Astrocyte (in vitro differentiated cells and primary cell): ENCODE data around the gene PDCD5. TPM values are rescaled to one million over a fixed set of nuclear protein-coding genes. Genes with fewer than 3 reads are reported as not detected.

Experiments used
- DNase-seq: peaks from one replicate; pipeline ENCODE4 v3.0.0-alpha.2; 2010; ENCODE audit warnings: low read depth
- FAIRE-seq: peaks from 2 replicates; lab custom pipeline; 2011; peaks lifted over from hg19 to GRCh38; lab: Jason Lieb, UNC
- H2AFZ ChIP-seq: 2 replicates; pipeline ENCODE4 v1.6.0; 2012; ENCODE audit warnings: low read depth, low read length, inconsistent platforms
- H3K27ac ChIP-seq: 2 replicates; pipeline ENCODE4 v1.5.1; 2011; ENCODE audit warnings: low read depth, low read length, inconsistent platforms
- H3K27me3 ChIP-seq: 2 replicates; pipeline ENCODE4 v1.6.0; 2011; ENCODE audit warnings: low read length, inconsistent platforms; ENCODE audit not compliant: insufficient read depth
- H3K36me3 ChIP-seq: 2 replicates; pipeline ENCODE4 v1.5.1; 2011; ENCODE audit warnings: low read length, inconsistent platforms; ENCODE audit not compliant: insufficient read depth
- H3K4me1 ChIP-seq: 2 replicates; pipeline ENCODE4 v1.5.1; 2011; ENCODE audit warnings: low read length, inconsistent platforms; ENCODE audit not compliant: insufficient read depth
- H3K4me2 ChIP-seq: 2 replicates; pipeline ENCODE4 v1.6.0; 2012; ENCODE audit warnings: low read length, inconsistent platforms
- H3K4me3 ChIP-seq: 2 replicates; pipeline ENCODE4 v1.5.1; 2011; ENCODE audit warnings: low read depth, mild to moderate bottlenecking, low read length, inconsistent platforms; ENCODE audit not compliant: insufficient read depth
- H3K79me2 ChIP-seq: 2 replicates; pipeline ENCODE4 v1.6.0; 2012; ENCODE audit warnings: mild to moderate bottlenecking, low read length, inconsistent platforms; ENCODE audit not compliant: insufficient read depth
- H3K9ac ChIP-seq: 2 replicates; pipeline ENCODE4 v1.6.0; 2012; ENCODE audit warnings: mild to moderate bottlenecking, low read length, inconsistent platforms
- H3K9me3 ChIP-seq: 2 replicates; pipeline ENCODE4 v1.5.1; 2012; ENCODE audit warnings: low read depth, mild to moderate bottlenecking, low read length, inconsistent platforms; ENCODE audit not compliant: insufficient read depth
- H4K20me1 ChIP-seq: 2 replicates; pipeline ENCODE4 v1.6.0; 2012; ENCODE audit warnings: low read length, inconsistent platforms; ENCODE audit not compliant: insufficient read depth
- H3K27ac Mint-ChIP-seq: one replicate; pipeline ENCODE4 v1.8.0; 2021; ENCODE audit warnings: mild to moderate bottlenecking, mixed read lengths; ENCODE audit not compliant: unreplicated experiment
- H3K27me3 Mint-ChIP-seq: one replicate; pipeline ENCODE4 v1.8.0; 2021; ENCODE audit warnings: low read depth, mixed read lengths; ENCODE audit not compliant: unreplicated experiment
- H3K36me3 Mint-ChIP-seq: one replicate; pipeline ENCODE4 v1.8.0; 2021; ENCODE audit warnings: low read depth, mixed read lengths; ENCODE audit not compliant: unreplicated experiment
- H3K4me1 Mint-ChIP-seq: one replicate; pipeline ENCODE4 v1.8.0; 2021; ENCODE audit warnings: low read depth, mixed read lengths; ENCODE audit not compliant: unreplicated experiment
- H3K4me3 Mint-ChIP-seq: one replicate; pipeline ENCODE4 v1.8.0; 2021; ENCODE audit warnings: mild to moderate bottlenecking, moderate library complexity, mixed read lengths; ENCODE audit not compliant: unreplicated experiment
- H3K9me3 Mint-ChIP-seq: one replicate; pipeline ENCODE4 v1.8.0; 2021; ENCODE audit warnings: mild to moderate bottlenecking, mixed read lengths; ENCODE audit not compliant: unreplicated experiment
- EZH2 ChIP-seq: IDR thresholded peaks from 2 replicates; pipeline ENCODE4 v1.6.1; 2012; ENCODE audit warnings: mild to moderate bottlenecking, low read length, inconsistent platforms; ENCODE audit not compliant: insufficient read depth
- total RNA-seq: library from RNA; stranded (reverse); gene quantifications from 2 replicates; pipeline ENCODE4 v1.2.1, GENCODE V29; 2021
- TF ChIP-seq, protein P1 (sequence below): IDR thresholded peaks from 2 replicates; pipeline ENCODE4 v1.5.1; 2011; ENCODE audit warnings: low read depth, mild to moderate bottlenecking, inconsistent platforms, low read length, moderate library complexity; ENCODE audit not compliant: insufficient read depth

PDCD5 gene
- total RNA-seq, 1 donor from 2014 or later, result 127 TPM

GRCh38 chr19:32613008-32613407 is 32.0 kb downstream of the PDCD5 start:
- Histone ChIP-seq H3K27ac (no peak overlapping the region), H3K9me3 (no peaks in the 10 kb centered on the region), H3K4me2 (no peak overlapping the region), H3K27me3 (no peaks in the 10 kb centered on the region), H3K36me3 (peaks cover 23% of the 10 kb centered on the region), H3K4me3 (no peak overlapping the region), H3K4me1 (no peaks in the 10 kb centered on the region), H3K79me2 (no peaks in the 10 kb centered on the region), H4K20me1 (no peaks in the 10 kb centered on the region), H3K9ac (no peak overlapping the region), H2AFZ (no peak overlapping the region)
- DNase-seq, result no peak
- H3K27ac Mint-ChIP-seq, result no peak overlapping the region
- no peak overlapping the region for H3K4me3 Mint-ChIP-seq
- H3K9me3 Mint-ChIP-seq, result no peaks in the 10 kb centered on the region
- no peaks in the 10 kb centered on the region for H3K4me1 Mint-ChIP-seq
- TF ChIP-seq, protein P1, sequence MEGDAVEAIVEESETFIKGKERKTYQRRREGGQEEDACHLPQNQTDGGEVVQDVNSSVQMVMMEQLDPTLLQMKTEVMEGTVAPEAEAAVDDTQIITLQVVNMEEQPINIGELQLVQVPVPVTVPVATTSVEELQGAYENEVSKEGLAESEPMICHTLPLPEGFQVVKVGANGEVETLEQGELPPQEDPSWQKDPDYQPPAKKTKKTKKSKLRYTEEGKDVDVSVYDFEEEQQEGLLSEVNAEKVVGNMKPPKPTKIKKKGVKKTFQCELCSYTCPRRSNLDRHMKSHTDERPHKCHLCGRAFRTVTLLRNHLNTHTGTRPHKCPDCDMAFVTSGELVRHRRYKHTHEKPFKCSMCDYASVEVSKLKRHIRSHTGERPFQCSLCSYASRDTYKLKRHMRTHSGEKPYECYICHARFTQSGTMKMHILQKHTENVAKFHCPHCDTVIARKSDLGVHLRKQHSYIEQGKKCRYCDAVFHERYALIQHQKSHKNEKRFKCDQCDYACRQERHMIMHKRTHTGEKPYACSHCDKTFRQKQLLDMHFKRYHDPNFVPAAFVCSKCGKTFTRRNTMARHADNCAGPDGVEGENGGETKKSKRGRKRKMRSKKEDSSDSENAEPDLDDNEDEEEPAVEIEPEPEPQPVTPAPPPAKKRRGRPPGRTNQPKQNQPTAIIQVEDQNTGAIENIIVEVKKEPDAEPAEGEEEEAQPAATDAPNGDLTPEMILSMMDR, result no peak
- TF ChIP-seq EZH2, result no peak
- FAIRE-seq, result no peak
- H3K36me3 Mint-ChIP-seq, result peaks cover 22% of the 10 kb centered on the region
- no peaks in the 10 kb centered on the region for H3K27me3 Mint-ChIP-seq

DNA sequence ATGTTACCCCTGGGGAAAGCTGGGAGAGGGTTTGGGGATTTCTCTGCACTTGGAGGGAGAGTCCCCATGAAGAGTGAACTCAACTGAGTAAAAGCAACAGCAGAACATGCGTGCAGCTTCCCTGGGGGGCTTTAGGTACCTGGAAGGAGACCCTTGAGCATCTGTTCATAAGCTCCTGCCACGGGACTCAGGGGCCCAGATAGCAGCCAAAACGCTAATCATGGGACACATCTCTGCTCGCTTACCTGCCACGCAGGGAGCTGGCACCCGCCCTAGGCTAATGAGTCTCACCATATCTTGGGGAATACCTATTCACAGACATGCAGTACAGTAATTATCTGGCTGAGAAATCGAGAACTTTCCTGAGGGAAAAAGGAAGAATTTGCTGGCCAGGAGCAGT is 33.9 kb downstream of the PDCD5 start:
- H2AFZ ChIP-seq, result no peak overlapping the region
- Mint-ChIP-seq H3K27ac (no peak overlapping the region), H3K4me1 (no peaks in the 10 kb centered on the region), H3K9me3 (no peaks in the 10 kb centered on the region), H3K27me3 (no peaks in the 10 kb centered on the region), H3K4me3 (no peak overlapping the region), H3K36me3 (peaks cover 26% of the 10 kb centered on the region)
- H3K4me3 ChIP-seq, result no peak overlapping the region
- H3K27me3 ChIP-seq, result no peaks in the 10 kb centered on the region
- no peak overlapping the region for H3K4me2 ChIP-seq
- H3K9me3 ChIP-seq, result no peaks in the 10 kb centered on the region
- H3K9ac ChIP-seq, result no peak overlapping the region
- no peaks in the 10 kb centered on the region for H4K20me1 ChIP-seq
- FAIRE-seq, result no peak
- no peaks in the 10 kb centered on the region for H3K79me2 ChIP-seq
- peaks cover 23% of the 10 kb centered on the region for H3K36me3 ChIP-seq
- TF ChIP-seq, protein P1, result no peak
- TF ChIP-seq EZH2, result no peak
- H3K4me1 ChIP-seq, result no peaks in the 10 kb centered on the region
- no peak overlapping the region for H3K27ac ChIP-seq
- no peak for DNase-seq

GRCh38 chr19:32615569-32615968 is 34.6 kb downstream of the PDCD5 start:
- H3K79me2 ChIP-seq, result no peaks in the 10 kb centered on the region
- Mint-ChIP-seq H3K4me3 (no peak overlapping the region), H3K9me3 (no peaks in the 10 kb centered on the region), H3K27me3 (no peaks in the 10 kb centered on the region), H3K36me3 (peaks cover 27% of the 10 kb centered on the region), H3K27ac (no peak overlapping the region), H3K4me1 (no peaks in the 10 kb centered on the region)
- H3K9me3 ChIP-seq, result no peaks in the 10 kb centered on the region
- H3K36me3 ChIP-seq, result peaks cover 23% of the 10 kb centered on the region
- H2AFZ ChIP-seq, result no peak overlapping the region
- DNase-seq (no peak), FAIRE-seq (no peak)
- no peak overlapping the region for H3K4me3 ChIP-seq
- H3K4me1 ChIP-seq, result no peaks in the 10 kb centered on the region
- H4K20me1 ChIP-seq, result no peaks in the 10 kb centered on the region
- H3K4me2 ChIP-seq, result no peak overlapping the region
- no peak overlapping the region for H3K27ac ChIP-seq
- TF ChIP-seq, protein P1, result no peak
- no peak for TF ChIP-seq EZH2
- no peak overlapping the region for H3K9ac ChIP-seq
- no peaks in the 10 kb centered on the region for H3K27me3 ChIP-seq
